Esophagus (tissue), 2 donors: ENCODE measurements around the gene DOP1B. TPM values are rescaled to one million over a fixed set of nuclear protein-coding genes. Genes with fewer than 3 reads are reported as not detected.

Experiments
- H3K27ac ChIP-seq, 2 donors: one replicate each; pipeline ENCODE4 v1.5.1; 2013; ENCODE audit warnings: low read depth in 2 of 2, mild to moderate bottlenecking in 2 of 2, inconsistent platforms in 1 of 2, low read length in 1 of 2, moderate library complexity in 1 of 2
- H3K27me3 ChIP-seq, 2 donors: one replicate each; pipeline ENCODE4 v1.6.1; 2013; ENCODE audit warnings: low read length in 2 of 2, control low read depth in 1 of 2, mild to moderate bottlenecking in 1 of 2; ENCODE audit not compliant: insufficient read depth in 2 of 2, control insufficient read depth in 1 of 2
- H3K36me3 ChIP-seq, 2 donors: one replicate each; pipeline ENCODE4 v1.6.1; 2013; ENCODE audit warnings: low read length in 1 of 2; ENCODE audit not compliant: control insufficient read depth in 2 of 2, insufficient read depth in 2 of 2
- H3K4me1 ChIP-seq, 2 donors: one replicate each; pipeline ENCODE4 v1.6.1; 2013; ENCODE audit warnings: low read length in 1 of 2; ENCODE audit not compliant: control insufficient read depth in 2 of 2, insufficient read depth in 2 of 2
- H3K4me3 ChIP-seq, 2 donors: one replicate each; pipeline ENCODE4 v1.5.1; 2013; ENCODE audit warnings: low read length in 2 of 2, mild to moderate bottlenecking in 2 of 2, low read depth in 1 of 2, moderate library complexity in 1 of 2
- H3K9me3 ChIP-seq, 2 donors: one replicate each; pipeline ENCODE4 v1.6.1; 2013; ENCODE audit warnings: mild to moderate bottlenecking in 2 of 2, low read depth in 1 of 2, low read length in 1 of 2, moderate library complexity in 1 of 2; ENCODE audit not compliant: control insufficient read depth in 2 of 2, insufficient read depth in 1 of 2
- WGBS, 2 donors: extraction: QIAGEN DNeasy Blood & Tissue Kit; methylation state at CpG; one replicate each; pipeline ENCODE4 v1.1.7; 2013; 5-methylcytosine and 5-hydroxymethylcytosine counted together
- polyA plus RNA-seq, 2 donors: library from polyadenylated mRNA; stranded (reverse); fragments of 200-250 nt; gene quantifications; one replicate each; pipeline ENCODE4 v1.2.3, GENCODE V29; 2013
- donor health status: healthy with polysubstance abuse.
- donor health status: Bipolar disorder and iron deficiency.

DOP1B gene
- polyA plus RNA-seq, 2 donors: 9.2 to 13.2 TPM

- Histone ChIP-seq H3K4me3 (peak overlapping the region; percentile 58 to 81), H3K4me1 (no peaks in the 10 kb centered on the region), H3K9me3 (peaks cover 0 to 2% of the 10 kb centered on the region in 2 donors), H3K27me3 (no peaks in the 10 kb centered on the region), H3K36me3 (peaks cover 0 to 3% of the 10 kb centered on the region in 2 donors), H3K27ac (peak overlapping the region; percentile 89 to 95)
- WGBS, 2 donors: 5 to 7% methylated on average over 48 to 53 of the region's 53 CpGs
Observed at GRCh38 chr21:36155603-36156338, 853 bp upstream of the DOP1B start.

GRCh38 chr21:36156339-36156814 lies 247 bp upstream of the DOP1B start:
- Histone ChIP-seq H3K4me1 (no peaks in the 10 kb centered on the region), H3K36me3 (peaks cover 0 to 3% of the 10 kb centered on the region in 2 donors), H3K4me3 (peak overlapping the region; percentile 74 to 96), H3K27ac (peak overlapping the region; percentile 95 to 96), H3K27me3 (no peaks in the 10 kb centered on the region), H3K9me3 (peaks cover 0 to 2% of the 10 kb centered on the region in 2 donors)
- WGBS, 2 donors: 0% methylated on average over 27 to 43 of the region's 43 CpGs

GRCh38 chr21:36159356-36159921 lies 2.8 kb downstream of the DOP1B start:
- Histone ChIP-seq H3K27ac (no peak overlapping the region), H3K4me1 (peaks cover 0 to 5% of the 10 kb centered on the region in 2 donors), H3K36me3 (peaks cover 0 to 6% of the 10 kb centered on the region in 2 donors), H3K27me3 (no peaks in the 10 kb centered on the region), H3K9me3 (peaks cover 0 to 2% of the 10 kb centered on the region in 2 donors), H3K4me3 (no peak overlapping the region)
- 79 to 84% methylated on average over 11 to 13 of the region's 13 CpGs for WGBS, 2 donors

- peaks cover 0 to 8% of the 10 kb centered on the region in 2 donors for H3K36me3 ChIP-seq
- H3K4me1 ChIP-seq: peaks cover 0 to 5% of the 10 kb centered on the region in 2 donors
- H3K27ac ChIP-seq: no peak overlapping the region
- WGBS, 2 donors: 98% methylated on average over 2 of the region's 2 CpGs
- no peak overlapping the region for H3K4me3 ChIP-seq
- H3K27me3 ChIP-seq: no peaks in the 10 kb centered on the region
- H3K9me3 ChIP-seq: peaks cover 0 to 1% of the 10 kb centered on the region in 2 donors
Observed at GRCh38 chr21:36160850-36161178, 4.2 kb downstream of the DOP1B start.

- no peaks in the 10 kb centered on the region for H3K27me3 ChIP-seq
Observed at GRCh38 chr21:36162631-36163030, 6.0 kb downstream of the DOP1B start.

GRCh38 chr21:36163750-36164741 lies 7.4 kb downstream of the DOP1B start:
- peaks cover under 1 to 16% of the 10 kb centered on the region in 2 donors for H3K36me3 ChIP-seq
- H3K27ac ChIP-seq: no peak overlapping the region
- H3K4me1 ChIP-seq: peaks cover 0 to 5% of the 10 kb centered on the region in 2 donors
- H3K4me3 ChIP-seq: no peak overlapping the region
- H3K9me3 ChIP-seq: no peaks in the 10 kb centered on the region
- 52 to 57% methylated on average over 10 of the region's 10 CpGs for WGBS, 2 donors
- no peaks in the 10 kb centered on the region for H3K27me3 ChIP-seq

More at GRCh38 chr21:36162631-36163030, 6.0 kb downstream of the DOP1B start:
- Histone ChIP-seq H3K9me3 (no peaks in the 10 kb centered on the region), H3K27ac (no peak overlapping the region), H3K4me3 (no peak overlapping the region), H3K36me3 (peaks cover 0 to 14% of the 10 kb centered on the region in 2 donors), H3K4me1 (peaks cover 0 to 5% of the 10 kb centered on the region in 2 donors)
- 89 to 90% methylated on average over 5 of the region's 5 CpGs for WGBS, 2 donors

GRCh38 chr21:36165356-36165755 lies 8.7 kb downstream of the DOP1B start:
- no peaks in the 10 kb centered on the region for H3K27me3 ChIP-seq
- H3K27ac ChIP-seq: no peak overlapping the region
- no peak overlapping the region for H3K4me3 ChIP-seq
- no peaks in the 10 kb centered on the region for H3K9me3 ChIP-seq
- H3K4me1 ChIP-seq: peaks cover 0 to 5% of the 10 kb centered on the region in 2 donors
- H3K36me3 ChIP-seq: peaks cover 7 to 22% of the 10 kb centered on the region in 2 donors
- 94 to 96% methylated on average over 11 of the region's 11 CpGs for WGBS, 2 donors

GRCh38 chr21:36166705-36167104 lies 10.1 kb downstream of the DOP1B start:
- H3K27me3 ChIP-seq: no peaks in the 10 kb centered on the region
- 93 to 96% methylated on average over 7 of the region's 7 CpGs for WGBS, 2 donors
- no peak overlapping the region for H3K4me3 ChIP-seq
- no peak overlapping the region for H3K27ac ChIP-seq
- peaks cover 7 to 25% of the 10 kb centered on the region in 2 donors for H3K36me3 ChIP-seq
- H3K9me3 ChIP-seq: no peaks in the 10 kb centered on the region
- H3K4me1 ChIP-seq: peaks cover 0 to 5% of the 10 kb centered on the region in 2 donors

GRCh38 chr21:36167541-36167940 lies 10.9 kb downstream of the DOP1B start:
- WGBS, 2 donors: 92% methylated on average over 4 of the region's 4 CpGs
- Histone ChIP-seq H3K9me3 (no peaks in the 10 kb centered on the region), H3K36me3 (peaks cover 7 to 23% of the 10 kb centered on the region in 2 donors), H3K4me3 (no peak overlapping the region), H3K27me3 (no peaks in the 10 kb centered on the region), H3K4me1 (peaks cover 0 to 5% of the 10 kb centered on the region in 2 donors), H3K27ac (no peak overlapping the region)
